K562 treated with DMSO at 1 percent for 4 hours (cell line): Measurements from ENCODE around the gene POU1F1. TPM values are rescaled to one million over a fixed set of nuclear protein-coding genes. Genes with fewer than 3 reads are reported as not detected.

Experiments used
- total RNA-seq: library from RNA; unstranded; fragments of 300-600 nt; gene quantifications from 2 replicates; pipeline ENCODE4 v1.2.3, GENCODE V29; 2022; ENCODE audit not compliant: insufficient read depth

The POU1F1 gene, protein sequence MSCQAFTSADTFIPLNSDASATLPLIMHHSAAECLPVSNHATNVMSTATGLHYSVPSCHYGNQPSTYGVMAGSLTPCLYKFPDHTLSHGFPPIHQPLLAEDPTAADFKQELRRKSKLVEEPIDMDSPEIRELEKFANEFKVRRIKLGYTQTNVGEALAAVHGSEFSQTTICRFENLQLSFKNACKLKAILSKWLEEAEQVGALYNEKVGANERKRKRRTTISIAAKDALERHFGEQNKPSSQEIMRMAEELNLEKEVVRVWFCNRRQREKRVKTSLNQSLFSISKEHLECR
- not detected in 2 replicates for total RNA-seq

DNA sequence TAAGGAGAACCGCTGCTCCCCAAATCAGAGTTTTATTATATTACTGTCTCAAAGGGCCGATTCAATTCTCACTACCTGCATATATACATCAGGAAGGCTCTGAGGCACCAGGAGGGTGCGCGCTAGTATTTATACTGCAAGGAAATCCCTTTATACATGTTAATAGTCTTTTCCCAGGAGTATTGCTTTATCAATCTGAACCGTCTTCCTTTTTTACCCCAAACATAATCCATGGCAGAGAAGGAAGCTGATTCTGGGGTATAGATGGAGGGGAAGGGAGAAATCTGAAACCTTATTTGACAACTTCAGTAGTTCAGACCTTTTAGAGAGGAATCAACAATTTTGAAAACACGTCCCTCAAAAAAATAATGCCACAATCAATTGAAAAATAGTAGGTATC, at the start of gene POU1F1:
Gene POU1F1 (minus strand): TSS at position 101 of the 400 bp plus-strand sequence. CDS start 122 bp downstream, outside the sequence.

DNA sequence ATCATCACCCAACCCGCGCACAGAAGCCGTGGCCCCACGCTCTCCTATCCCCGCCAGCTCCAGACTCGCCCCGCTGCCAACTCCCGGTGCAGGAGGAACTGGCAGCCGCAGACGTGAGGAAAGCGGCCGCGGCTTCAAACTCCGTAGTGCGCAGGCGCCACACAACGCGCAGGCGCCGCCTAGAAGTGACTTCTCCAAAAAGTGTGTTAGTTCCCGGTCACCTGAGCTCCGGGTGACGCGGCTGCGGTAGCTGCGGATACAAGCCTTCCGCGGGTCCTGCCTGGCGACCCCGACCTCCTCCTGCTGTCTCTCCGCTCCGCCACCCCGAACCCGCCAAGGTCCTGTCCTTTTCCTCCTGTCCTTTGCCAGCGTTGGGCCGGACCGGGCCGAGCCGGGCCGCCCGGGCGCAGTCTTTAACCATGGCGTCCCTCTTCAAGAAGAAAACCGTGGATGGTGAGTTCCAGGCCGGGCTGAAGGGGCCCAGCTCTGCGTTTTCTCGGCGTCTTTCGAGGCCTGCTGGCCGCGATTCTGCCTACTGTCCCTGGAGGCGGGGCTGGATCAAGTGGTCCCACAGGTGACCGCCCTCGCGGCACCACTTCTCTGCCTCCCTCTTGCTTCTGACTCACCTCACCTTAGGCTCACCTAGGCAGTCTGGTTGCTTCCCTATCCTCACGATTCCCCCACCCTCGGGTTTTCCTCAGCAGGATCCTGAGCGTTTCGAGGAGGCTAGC, 49.1 kb downstream of the POU1F1 start, which contains the start of gene CHMP2B:
Gene CHMP2B (plus strand): TSS at position 206 of the 731 bp plus-strand sequence. CDS start 214 bp downstream, at position 420.

Other genes with a start within 250 kb of the POU1F1 start
- gene CHMP2B, start 49.3 kb downstream of the POU1F1 start, total RNA-seq, result 12.1 and 17.3 TPM in 2 replicates